Naive thymus-derived CD8-positive, alpha-beta T cell (primary cell): ENCODE data around the gene LATS1. TPM values are rescaled to one million over a fixed set of nuclear protein-coding genes. Genes with fewer than 3 reads are reported as not detected.

Experiments
- ATAC-seq, 2 donors: fragments of 150-1000 bp; cut with Tn5 transposase in 1 of 2; sonication (Bioruptor Pico), chemical (Tn5 transposase) in 1 of 2; 1 replicate in 1 of 2; 2 replicates in 1 of 2; pipeline ENCODE4 v1.10.0; 2021; ENCODE audit warnings: mild to moderate bottlenecking in 2 of 2, moderate library complexity in 2 of 2
- POLR2A ChIA-PET: fragments of 350-600 bp; sonication (Branson Sonifier 250); formaldehyde crosslinking; loops from one replicate; lab custom pipeline; 2021; ENCODE audit warnings: antibody characterized with exemption; lab: Charles Lee
- DNase-seq, 10 donors: peaks; one replicate each; pipeline versions ENCODE4 v3.0.0 to v3.0.0-alpha.2; 2020 to 2022
- H3K27ac Mint-ChIP-seq, 10 donors: one replicate each; pipeline ENCODE4 v1.8.0; 2020 to 2022; ENCODE audit warnings: mild to moderate bottlenecking in 10 of 10, mixed read lengths in 10 of 10, moderate library complexity in 4 of 10, inconsistent platforms in 1 of 10
- H3K27me3 Mint-ChIP-seq, 5 donors: one replicate each; pipeline ENCODE4 v1.8.0; 2021 to 2022; ENCODE audit warnings: mixed read lengths in 5 of 5
- H3K36me3 Mint-ChIP-seq, 3 donors: one replicate each; pipeline ENCODE4 v1.8.0; 2020 to 2022; ENCODE audit warnings: mixed read lengths in 3 of 3, mild to moderate bottlenecking in 2 of 3, inconsistent platforms in 1 of 3
- H3K4me1 Mint-ChIP-seq, 4 donors: one replicate each; pipeline ENCODE4 v1.8.0; 2021 to 2022; ENCODE audit warnings: mixed read lengths in 4 of 4
- H3K4me3 Mint-ChIP-seq, 10 donors: one replicate each; pipeline ENCODE4 v1.8.0; 2020 to 2022; ENCODE audit warnings: mild to moderate bottlenecking in 10 of 10, mixed read lengths in 10 of 10, moderate library complexity in 6 of 10, inconsistent platforms in 1 of 10
- H3K9me3 Mint-ChIP-seq, 9 donors: one replicate each; pipeline ENCODE4 v1.8.0; 2020 to 2022; ENCODE audit warnings: mixed read lengths in 9 of 9, mild to moderate bottlenecking in 3 of 9, inconsistent platforms in 1 of 9, moderate library complexity in 1 of 9
- polyA plus RNA-seq, 3 donors: library from polyadenylated mRNA; unstranded; fragments of 300-500 nt; fragmentation: Illumina TruSeq; gene quantifications; one replicate each; pipeline ENCODE4 v1.2.3, GENCODE V29; 2021
- total RNA-seq, 8 experiments: library from RNA in 2 of 8; stranded (reverse) in 2 of 8; gene quantifications; one replicate each; pipeline ENCODE4 v1.2.3 and lab custom pipeline; 2021 to 2026

Gene LATS1
- total and polyA plus RNA-seq, 5 experiments from 2014 or later, result 6.8 to 55.7 (median 14.2) TPM

DNA sequence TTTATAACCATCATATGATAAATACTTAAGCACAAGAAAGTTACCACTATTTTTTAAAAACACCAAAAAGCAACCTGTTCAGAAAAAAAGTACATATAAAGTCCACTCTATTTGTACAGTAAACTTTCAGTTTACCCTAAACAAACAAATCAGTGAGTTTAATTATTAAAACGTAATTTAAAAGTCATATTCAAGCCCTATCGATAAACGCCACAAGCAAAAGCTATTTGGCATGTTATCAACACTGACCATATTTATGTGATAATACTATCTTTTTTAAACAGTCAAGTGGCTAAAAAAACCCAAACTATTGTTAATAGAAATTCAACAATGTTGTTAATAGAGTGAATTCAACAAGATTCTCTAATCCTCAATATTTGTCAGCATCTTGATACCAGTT is 71.3 kb downstream of the LATS1 start:
- POLR2A ChIA-PET, result no interaction called here

DNA sequence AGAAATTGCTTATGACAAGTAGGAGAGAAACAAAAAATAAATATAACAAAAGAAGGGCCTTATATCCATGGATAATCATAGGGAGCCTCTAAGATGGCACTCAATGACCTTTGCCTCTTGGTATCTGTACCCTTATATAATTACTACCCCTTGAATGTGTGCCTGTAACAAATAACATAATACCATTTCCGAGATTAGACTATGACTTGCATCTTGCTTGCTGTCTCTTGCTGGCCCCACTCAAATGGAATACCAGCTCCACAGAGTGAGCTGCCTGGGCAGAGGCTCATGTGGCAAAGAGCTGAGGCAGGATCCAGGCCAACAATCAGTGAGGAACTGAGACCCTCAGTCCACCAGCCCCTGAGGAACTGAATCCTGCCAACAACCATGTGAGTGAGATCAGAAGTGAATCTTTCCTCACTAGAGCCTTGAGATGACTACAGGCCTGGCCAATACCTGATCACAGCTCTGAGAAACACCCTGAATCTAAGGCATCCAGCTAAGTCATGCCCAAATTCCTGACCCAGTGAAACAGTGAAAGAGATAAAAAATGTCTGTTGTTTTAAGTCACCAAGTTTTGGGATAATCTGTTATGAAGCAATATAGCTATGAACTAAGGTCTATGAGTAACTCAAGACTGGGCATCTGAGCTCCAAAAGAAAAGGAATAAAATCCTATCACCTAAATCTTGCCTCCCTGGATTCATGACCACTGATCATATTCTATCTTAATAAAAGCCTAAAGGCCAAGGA is 74.9 kb downstream of the LATS1 start:
- Mint-ChIP-seq H3K36me3 (peaks cover 0 to 13% (median 4%) of the 10 kb centered on the region in 3 donors), H3K27ac (peak overlapping the region in 3 of 10 donors; percentile 0 to 26 (median 5)), H3K4me1 (peaks cover 9 to 44% (median 40%) of the 10 kb centered on the region in 4 donors), H3K4me3 (no peak overlapping the region), H3K9me3 (no peaks in the 10 kb centered on the region), H3K27me3 (no peaks in the 10 kb centered on the region)
- POLR2A ChIA-PET, result no interaction called here
- no peak for DNase-seq
- ATAC-seq, result no peak

More for the DNA sequence above, 71.3 kb downstream of the LATS1 start:
- DNase-seq (no peak), ATAC-seq (no peak)
- no peaks in the 10 kb centered on the region for H3K27me3 Mint-ChIP-seq
- H3K4me3 Mint-ChIP-seq, result peak overlapping the region in 7 of 10 donors; percentile 8 to 97 (median 28)
- peaks cover 0 to 4% (median 0%) of the 10 kb centered on the region in 3 donors for H3K36me3 Mint-ChIP-seq
- no peaks in the 10 kb centered on the region for H3K9me3 Mint-ChIP-seq
- peaks cover 10 to 49% (median 42%) of the 10 kb centered on the region in 4 donors for H3K4me1 Mint-ChIP-seq
- H3K27ac Mint-ChIP-seq, result peak overlapping the region in 1 of 10 donors; percentile 24

DNA sequence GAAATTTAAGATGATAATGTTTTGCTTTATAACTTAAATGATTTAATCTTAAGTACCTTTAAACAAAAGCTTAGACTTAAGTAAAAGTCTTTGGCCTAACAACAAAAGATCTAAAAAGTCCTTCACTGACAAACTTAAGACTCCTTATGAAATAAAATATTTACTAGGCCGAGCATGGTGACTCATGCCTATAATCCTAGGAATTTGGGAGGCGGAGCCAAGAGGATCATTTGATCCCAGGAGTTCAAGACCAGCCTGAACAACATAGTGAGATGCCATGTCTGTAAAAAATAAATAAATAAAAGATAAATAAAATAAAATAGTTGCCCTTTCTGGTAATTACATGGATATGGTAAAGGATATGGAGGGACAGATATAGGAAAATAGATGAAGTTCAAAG is 81.8 kb downstream of the LATS1 start:
- POLR2A ChIA-PET, result interaction anchor here (0.6 kb wide), 1 partner anchor 129 kb away, joined by 4 read pairs; no protein-coding TSS in a partner anchor
- DNase-seq (no peak), ATAC-seq (no peak)
- Mint-ChIP-seq H3K27me3 (no peaks in the 10 kb centered on the region), H3K4me1 (peaks cover 0 to 4% (median 3%) of the 10 kb centered on the region in 4 donors), H3K9me3 (no peaks in the 10 kb centered on the region), H3K36me3 (peaks cover 0 to 44% (median 13%) of the 10 kb centered on the region in 3 donors), H3K4me3 (no peak overlapping the region), H3K27ac (no peak overlapping the region)

DNA sequence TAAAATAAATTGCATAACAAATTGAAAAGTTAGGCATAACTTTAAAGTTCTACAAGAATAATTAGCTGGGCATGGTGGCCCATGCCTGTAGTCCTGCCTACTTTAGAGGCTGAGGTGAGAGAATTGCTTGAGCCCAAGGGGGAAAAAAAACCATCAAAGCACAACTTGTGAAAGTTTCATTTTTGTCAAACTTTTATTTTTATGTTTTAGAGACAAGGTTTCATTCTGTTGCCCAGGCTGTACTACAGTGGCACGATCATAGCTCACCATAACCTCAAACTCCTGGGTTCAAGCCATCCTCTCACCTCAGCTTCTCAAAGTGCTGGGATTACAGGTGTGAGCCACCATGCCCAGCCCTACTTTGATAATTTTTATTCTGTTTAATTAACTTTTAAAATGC is 83.6 kb downstream of the LATS1 start:
- DNase-seq (no peak), ATAC-seq (no peak)
- POLR2A ChIA-PET, result no interaction called here
- Mint-ChIP-seq H3K4me3 (no peak overlapping the region), H3K36me3 (peaks cover 0 to 54% (median 13%) of the 10 kb centered on the region in 3 donors), H3K27ac (no peak overlapping the region), H3K4me1 (peaks cover 0 to 2% (median under 1%) of the 10 kb centered on the region in 4 donors), H3K9me3 (no peaks in the 10 kb centered on the region), H3K27me3 (no peaks in the 10 kb centered on the region)

DNA sequence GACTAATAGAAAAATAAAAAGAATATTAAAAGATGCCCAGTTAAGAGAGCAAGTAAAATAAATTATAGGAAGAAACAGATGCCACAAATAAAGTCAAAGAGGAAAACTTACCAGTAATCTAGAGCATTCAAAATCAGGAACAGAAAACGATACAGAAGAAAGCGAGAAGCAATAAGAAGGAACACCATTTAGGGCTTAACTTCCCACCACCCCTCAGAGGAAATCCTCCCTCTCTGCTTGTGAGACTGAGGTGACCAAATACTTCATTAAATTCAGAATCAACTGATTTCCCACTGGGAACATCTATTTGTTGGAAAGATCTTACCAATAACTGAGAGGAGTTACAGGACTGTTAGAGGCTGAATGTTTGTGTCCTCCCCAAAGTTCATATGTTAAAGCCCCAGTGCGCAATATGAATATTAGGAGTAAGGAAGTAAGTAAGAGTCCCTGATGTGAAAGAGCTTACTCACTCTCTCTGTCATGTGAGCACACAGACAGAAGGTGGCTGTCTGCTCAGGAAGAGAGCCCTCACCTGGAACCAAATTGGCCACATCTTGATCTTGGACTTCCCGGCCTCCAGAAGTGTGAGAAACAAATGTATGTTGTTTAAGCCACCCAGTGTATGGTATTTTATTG is 88.9 kb downstream of the LATS1 start:
- Mint-ChIP-seq H3K9me3 (no peaks in the 10 kb centered on the region), H3K4me3 (no peak overlapping the region), H3K4me1 (peaks cover 0 to 10% (median 3%) of the 10 kb centered on the region in 4 donors), H3K27ac (peak overlapping the region in 4 of 10 donors; percentile 32 to 74 (median 51)), H3K36me3 (peaks cover 0 to 48% (median 14%) of the 10 kb centered on the region in 3 donors), H3K27me3 (no peaks in the 10 kb centered on the region)
- no peak for DNase-seq
- POLR2A ChIA-PET, result interaction anchor here (0.6 kb wide), 1 partner anchor 13 kb away, joined by 3 read pairs; no protein-coding TSS in a partner anchor
- ATAC-seq, result no peak

DNA sequence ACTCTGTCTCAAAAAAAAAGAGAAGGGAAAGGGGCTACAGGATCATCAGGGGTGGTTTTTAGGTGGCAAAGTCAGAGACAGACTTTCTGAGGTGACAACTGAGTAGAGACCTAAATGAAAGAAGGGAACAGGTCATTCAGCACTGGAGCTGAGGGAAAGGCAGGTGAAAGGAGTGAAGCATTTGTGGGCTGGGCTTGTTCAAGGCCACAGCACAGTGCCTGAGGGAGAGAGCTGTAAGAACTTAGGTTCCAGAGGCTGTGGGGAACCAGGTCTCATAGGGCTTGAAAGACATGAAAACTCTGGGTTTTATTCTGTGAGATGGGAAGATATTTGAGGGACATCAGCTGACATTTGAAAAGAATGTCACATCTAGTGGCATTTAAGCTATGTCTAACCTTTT is 90.2 kb downstream of the LATS1 start:
- H3K9me3 Mint-ChIP-seq, result no peaks in the 10 kb centered on the region
- ATAC-seq (no peak), DNase-seq (no peak)
- POLR2A ChIA-PET, result interaction anchor here (0.6 kb wide), 1 partner anchor 18 kb away, joined by 3 read pairs; no protein-coding TSS in a partner anchor
- peaks cover 0 to 10% (median 4%) of the 10 kb centered on the region in 4 donors for H3K4me1 Mint-ChIP-seq
- peaks cover 3 to 55% (median 19%) of the 10 kb centered on the region in 3 donors for H3K36me3 Mint-ChIP-seq
- H3K27ac Mint-ChIP-seq, result peak overlapping the region in 1 of 10 donors; percentile 84
- H3K27me3 Mint-ChIP-seq, result no peaks in the 10 kb centered on the region
- H3K4me3 Mint-ChIP-seq, result no peak overlapping the region

DNA sequence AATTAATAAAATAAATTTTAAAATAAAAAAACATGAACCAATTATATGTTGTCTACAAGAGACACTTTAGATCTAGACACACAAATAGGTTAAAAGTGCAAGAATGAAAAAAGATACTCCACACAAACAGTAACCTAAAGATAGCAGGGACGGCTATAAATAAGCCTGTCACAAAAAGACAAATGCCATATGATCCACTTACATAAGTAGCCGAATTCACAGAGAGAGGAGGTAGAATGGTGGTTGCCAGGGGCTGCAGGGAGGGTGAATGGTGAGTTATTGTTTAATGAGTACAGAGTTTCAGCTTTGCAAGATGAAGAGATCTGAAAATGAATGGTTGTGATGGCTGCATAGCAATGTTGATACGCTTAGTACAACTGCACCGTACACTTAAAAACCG is 102.1 kb downstream of the LATS1 start:
- peaks cover 0 to 10% (median 2%) of the 10 kb centered on the region in 4 donors for H3K4me1 Mint-ChIP-seq
- H3K4me3 Mint-ChIP-seq, result no peak overlapping the region
- POLR2A ChIA-PET, result no interaction called here
- H3K36me3 Mint-ChIP-seq, result peaks cover 11 to 72% (median 59%) of the 10 kb centered on the region in 3 donors
- H3K27me3 Mint-ChIP-seq, result no peaks in the 10 kb centered on the region
- DNase-seq, result no peak
- H3K27ac Mint-ChIP-seq, result peak overlapping the region in 1 of 10 donors; percentile 2
- ATAC-seq, result no peak
- H3K9me3 Mint-ChIP-seq, result peaks cover 0 to 6% (median 2%) of the 10 kb centered on the region in 9 donors

DNA sequence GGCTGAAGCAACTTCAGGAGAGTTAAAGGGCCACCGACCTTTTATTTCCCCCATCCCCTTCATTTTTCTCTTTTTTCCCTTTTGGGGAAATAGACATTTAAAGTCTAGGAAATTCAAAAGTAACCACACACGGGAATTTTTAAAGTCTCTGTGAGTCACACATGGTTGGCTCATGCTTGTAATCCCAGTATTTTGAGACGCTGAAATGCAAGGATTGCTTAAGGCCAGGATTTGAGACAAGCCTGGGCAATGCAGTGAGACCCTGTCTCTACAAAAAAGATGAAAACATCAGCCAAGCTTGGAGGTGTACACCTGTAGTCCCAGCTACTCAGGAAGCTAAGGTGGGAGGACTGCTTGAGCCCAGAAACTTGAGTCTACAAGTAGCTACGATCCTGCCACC is 103.6 kb downstream of the LATS1 start:
- DNase-seq, result no peak
- POLR2A ChIA-PET, result no interaction called here
- peak overlapping the region in 1 of 10 donors; percentile 15 for H3K27ac Mint-ChIP-seq
- ATAC-seq, result no peak
- peaks cover 0 to 6% (median 2%) of the 10 kb centered on the region in 9 donors for H3K9me3 Mint-ChIP-seq
- peaks cover 7 to 64% (median 51%) of the 10 kb centered on the region in 3 donors for H3K36me3 Mint-ChIP-seq
- H3K4me3 Mint-ChIP-seq, result no peak overlapping the region
- H3K27me3 Mint-ChIP-seq, result no peaks in the 10 kb centered on the region
- peaks cover under 1 to 10% (median 6%) of the 10 kb centered on the region in 4 donors for H3K4me1 Mint-ChIP-seq

DNA sequence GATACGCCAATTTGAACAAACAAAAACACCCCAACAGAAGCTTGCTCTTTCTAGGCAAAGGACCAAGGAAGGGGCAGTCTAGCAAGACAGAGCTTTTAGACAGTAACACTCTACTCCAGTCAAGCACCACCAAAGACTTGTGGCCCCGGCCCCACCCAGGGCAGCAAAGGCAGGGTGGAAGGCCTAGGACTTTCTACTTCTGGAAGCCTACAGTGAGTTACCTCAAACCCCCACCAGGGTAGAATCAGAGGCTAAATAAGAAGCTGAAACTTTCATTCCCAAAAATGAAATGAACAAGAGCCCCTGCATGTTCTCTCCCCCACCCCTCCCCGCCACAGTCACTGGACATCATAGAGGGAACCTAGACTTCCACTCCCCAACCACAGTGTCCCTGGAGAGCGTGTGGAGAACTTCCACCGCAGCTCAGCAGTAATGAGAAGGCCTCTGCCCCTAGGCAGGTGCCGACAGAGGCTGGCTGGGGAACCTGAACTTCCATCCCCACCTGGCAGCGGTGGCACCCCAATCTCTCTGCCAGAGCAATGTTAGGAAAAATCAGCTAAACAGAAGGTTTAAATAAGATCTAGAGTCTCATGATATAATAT is 109.4 kb downstream of the LATS1 start:
- Mint-ChIP-seq H3K9me3 (peaks cover 0 to 6% (median 2%) of the 10 kb centered on the region in 9 donors), H3K4me3 (no peak overlapping the region), H3K27ac (peak overlapping the region in 4 of 10 donors; percentile 21 to 83 (median 40)), H3K4me1 (peaks cover 7 to 12% (median 9%) of the 10 kb centered on the region in 4 donors), H3K36me3 (peaks cover 4 to 31% (median 19%) of the 10 kb centered on the region in 3 donors), H3K27me3 (no peaks in the 10 kb centered on the region)
- POLR2A ChIA-PET, result no interaction called here
- no peak for DNase-seq
- no peak for ATAC-seq

Other genes with a start within 250 kb of the LATS1 start
- 10 to 100 TPM; 61.9 to 63.5 TPM for gene ZC3H12D, start 233.1 kb downstream of the LATS1 start, total RNA-seq
- 1 to 10 TPM; 1.1 to 1.7 (median 1.5) TPM for gene ZC3H12D, start 233.1 kb downstream of the LATS1 start, polyA plus RNA-seq
- 10 to 100 TPM; 35.2 to 39.5 TPM for gene PPIL4, start 172.1 kb downstream of the LATS1 start, total RNA-seq
- gene PPIL4, start 172.1 kb downstream of the LATS1 start, polyA plus RNA-seq, result 10 to 100 TPM in 2 of 3 donors, 1 to 10 TPM in 1; 7.1 to 11.8 (median 11.8) TPM
- 10 to 100 TPM; 20.9 to 24.0 TPM for gene GINM1, start 151.7 kb downstream of the LATS1 start, total RNA-seq
- gene GINM1, start 151.7 kb downstream of the LATS1 start, polyA plus RNA-seq, result 10 to 100 TPM; 15.9 to 20.7 (median 20.1) TPM
- 10 to 100 TPM; 16.2 to 16.6 TPM for gene KATNA1, start 69.4 kb downstream of the LATS1 start, total RNA-seq
- 10 to 100 TPM; 17.3 to 24.9 (median 18.9) TPM for gene KATNA1, start 69.4 kb downstream of the LATS1 start, polyA plus RNA-seq
- 10 to 100 TPM; 62.0 to 66.1 TPM for gene NUP43, start 28.4 kb upstream of the LATS1 start, total RNA-seq
- gene NUP43, start 28.4 kb upstream of the LATS1 start, polyA plus RNA-seq, result 1 to 10 TPM; 2.4 to 6.3 (median 5.9) TPM
- 10 to 100 TPM; 53.4 to 54.8 TPM for gene PCMT1, start 31.6 kb upstream of the LATS1 start, total RNA-seq
- gene PCMT1, start 31.6 kb upstream of the LATS1 start, polyA plus RNA-seq, result 100 to 1,000 TPM; 141 to 148 (median 145) TPM
- gene LRP11, start 146.3 kb upstream of the LATS1 start, total RNA-seq, result 1 to 10 TPM; 1.4 to 1.8 TPM
- under 1 TPM; 0.33 to 0.43 (median 0.37) TPM for gene LRP11, start 146.3 kb upstream of the LATS1 start, polyA plus RNA-seq
- gene RAET1E, start 180.0 kb upstream of the LATS1 start, total RNA-seq, result not detected
- not detected for gene RAET1E, start 180.0 kb upstream of the LATS1 start, polyA plus RNA-seq
- gene RAET1G, start 205.0 kb upstream of the LATS1 start, total RNA-seq, result not detected
- not detected for gene RAET1G, start 205.0 kb upstream of the LATS1 start, polyA plus RNA-seq
- gene ULBP2, start 223.9 kb upstream of the LATS1 start, total RNA-seq, result not detected
- gene ULBP2, start 223.9 kb upstream of the LATS1 start, polyA plus RNA-seq, result under 1 TPM in 2 of 3 donors, not detected in 1; 0.37 to 0.41 TPM
- gene ULBP1, start 245.8 kb upstream of the LATS1 start, total RNA-seq, result under 1 TPM in 1 of 2 experiments, not detected in 1; 0.16 TPM
- not detected for gene ULBP1, start 245.8 kb upstream of the LATS1 start, polyA plus RNA-seq